ENCODE data around the gene SCAF4.
"Not testable (repeated sequence)": the region's sequence is repeated elsewhere in the genome, so short reads cannot be mapped to it uniquely, and the experiment has no call there.

SCAF4 gene

DNA sequence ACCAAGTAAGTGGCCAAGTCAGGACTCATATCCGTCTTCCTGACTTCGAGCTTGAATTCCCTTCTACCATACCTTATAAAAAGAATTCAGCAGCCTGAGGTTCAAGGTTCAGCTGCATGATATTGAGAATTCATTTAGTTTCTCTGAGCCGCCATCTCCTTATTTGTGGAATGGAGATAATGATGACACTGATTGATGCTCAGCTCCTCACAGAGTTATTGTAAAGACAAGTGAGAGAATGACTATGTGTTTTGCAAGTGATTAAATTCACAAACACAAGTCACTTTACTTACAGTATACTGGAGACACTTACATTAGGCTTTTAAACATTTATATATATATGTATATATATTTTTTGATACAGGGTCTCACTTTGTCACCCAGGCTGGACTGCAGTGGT, 39.8 kb upstream of the SCAF4 start:
- peak overlapping the region; percentile 97 for H3K27ac ChIP-seq (ENCODE audit: low read depth, low read length)
- no peak overlapping the region for H3K4me3 ChIP-seq (ENCODE audit: insufficient read depth, low read length, poor library complexity, severe bottlenecking)
- H4K20me1 ChIP-seq (ENCODE audit: low read depth, low read length): no peaks in the 10 kb centered on the region
- H3K36me3 ChIP-seq (ENCODE audit: low read length): no peaks in the 10 kb centered on the region
- no peaks in the 10 kb centered on the region for H3K9me3 ChIP-seq (ENCODE audit: insufficient read depth, low read length)
- H3K9me2 ChIP-seq (replicated peaks; ENCODE audit: insufficient read depth, low read length): no peaks in the 10 kb centered on the region
- peak overlapping the region; percentile 39 for H3K9ac ChIP-seq (ENCODE audit: low read length)
- peaks cover 34% of the 10 kb centered on the region for H3F3A ChIP-seq (ENCODE audit: insufficient read depth)
- H2AFZ ChIP-seq (ENCODE audit: low read depth, low read length, severe bottlenecking): peak overlapping the region; percentile 66
- no peaks in the 10 kb centered on the region for H3K27me3 ChIP-seq (ENCODE audit: low read length)
- TF ChIP-seq, protein P1, sequence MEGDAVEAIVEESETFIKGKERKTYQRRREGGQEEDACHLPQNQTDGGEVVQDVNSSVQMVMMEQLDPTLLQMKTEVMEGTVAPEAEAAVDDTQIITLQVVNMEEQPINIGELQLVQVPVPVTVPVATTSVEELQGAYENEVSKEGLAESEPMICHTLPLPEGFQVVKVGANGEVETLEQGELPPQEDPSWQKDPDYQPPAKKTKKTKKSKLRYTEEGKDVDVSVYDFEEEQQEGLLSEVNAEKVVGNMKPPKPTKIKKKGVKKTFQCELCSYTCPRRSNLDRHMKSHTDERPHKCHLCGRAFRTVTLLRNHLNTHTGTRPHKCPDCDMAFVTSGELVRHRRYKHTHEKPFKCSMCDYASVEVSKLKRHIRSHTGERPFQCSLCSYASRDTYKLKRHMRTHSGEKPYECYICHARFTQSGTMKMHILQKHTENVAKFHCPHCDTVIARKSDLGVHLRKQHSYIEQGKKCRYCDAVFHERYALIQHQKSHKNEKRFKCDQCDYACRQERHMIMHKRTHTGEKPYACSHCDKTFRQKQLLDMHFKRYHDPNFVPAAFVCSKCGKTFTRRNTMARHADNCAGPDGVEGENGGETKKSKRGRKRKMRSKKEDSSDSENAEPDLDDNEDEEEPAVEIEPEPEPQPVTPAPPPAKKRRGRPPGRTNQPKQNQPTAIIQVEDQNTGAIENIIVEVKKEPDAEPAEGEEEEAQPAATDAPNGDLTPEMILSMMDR (IDR thresholded peaks at IDR 0.05; ENCODE audit: insufficient read depth, low read length, poor library complexity, severe bottlenecking): no peak
- TF ChIP-seq EZH2phosphoT487 (conservative IDR thresholded peaks at IDR 0.05; ENCODE audit: low read length): no peak
- H3K79me2 ChIP-seq (ENCODE audit: insufficient read depth, low read length): no peaks in the 10 kb centered on the region
- H3K4me2 ChIP-seq (ENCODE audit: low read depth, low read length, poor library complexity, severe bottlenecking): peak overlapping the region; percentile 67

DNA sequence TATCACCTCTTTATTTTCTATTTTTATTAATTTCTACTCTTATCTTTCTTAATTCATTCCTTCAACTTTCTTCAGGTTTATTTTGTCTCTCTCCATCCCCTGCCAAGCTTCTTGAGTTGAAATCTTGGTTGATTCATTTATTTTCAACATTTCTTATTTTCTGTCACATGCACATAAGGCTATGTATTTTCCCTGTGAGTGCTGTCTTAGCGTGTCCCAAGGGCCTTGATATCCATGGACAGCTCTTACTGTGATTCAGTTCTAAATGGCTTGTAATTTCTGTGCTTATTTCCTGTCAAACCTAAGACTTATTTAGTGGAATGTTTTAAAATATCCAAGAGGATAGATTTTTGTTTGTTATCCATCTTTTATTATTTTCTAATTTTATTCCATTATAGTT, 36.8 kb upstream of the SCAF4 start:
- no peak overlapping the region for H3K4me2 ChIP-seq (ENCODE audit: low read depth, low read length, poor library complexity, severe bottlenecking)
- H3K9me3 ChIP-seq (ENCODE audit: insufficient read depth, low read length): no peaks in the 10 kb centered on the region
- TF ChIP-seq, protein P1 (IDR thresholded peaks at IDR 0.05; ENCODE audit: insufficient read depth, low read length, poor library complexity, severe bottlenecking): no peak
- H2AFZ ChIP-seq (ENCODE audit: low read depth, low read length, severe bottlenecking): no peak overlapping the region
- no peaks in the 10 kb centered on the region for H3K27me3 ChIP-seq (ENCODE audit: low read length)
- H3K9me2 ChIP-seq (replicated peaks; ENCODE audit: insufficient read depth, low read length): no peaks in the 10 kb centered on the region
- no peaks in the 10 kb centered on the region for H4K20me1 ChIP-seq (ENCODE audit: low read depth, low read length)
- peak overlapping the region; percentile 47 for H3K27ac ChIP-seq (ENCODE audit: low read depth, low read length)
- peaks cover 31% of the 10 kb centered on the region for H3F3A ChIP-seq (ENCODE audit: insufficient read depth)
- H3K79me2 ChIP-seq (ENCODE audit: insufficient read depth, low read length): no peaks in the 10 kb centered on the region
- H3K36me3 ChIP-seq (ENCODE audit: low read length): no peaks in the 10 kb centered on the region
- H3K9ac ChIP-seq (ENCODE audit: low read length): no peak overlapping the region
- H3K4me3 ChIP-seq (ENCODE audit: insufficient read depth, low read length, poor library complexity, severe bottlenecking): no peak overlapping the region

DNA sequence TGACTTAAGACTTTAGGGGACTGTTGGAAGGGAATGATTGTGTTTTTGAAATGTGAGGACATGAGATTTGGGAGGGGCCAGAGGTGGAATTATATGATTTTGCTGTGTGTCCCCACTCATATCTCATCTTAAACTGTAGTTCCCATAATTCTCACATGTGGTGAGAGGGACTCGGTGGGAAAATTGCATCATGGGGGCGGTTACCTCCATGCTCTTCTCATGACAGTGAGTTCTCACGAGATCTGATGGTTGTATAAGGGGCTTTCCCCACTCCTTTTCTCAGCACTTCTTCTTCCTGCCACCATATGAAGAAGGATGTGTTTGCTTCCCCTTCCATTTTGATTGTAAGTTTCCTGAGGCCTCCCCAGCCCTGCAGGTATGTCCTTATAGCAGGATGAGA, 35.0 kb upstream of the SCAF4 start:
- TF ChIP-seq, protein P1 (IDR thresholded peaks at IDR 0.05; ENCODE audit: insufficient read depth, low read length, poor library complexity, severe bottlenecking): no peak
- TF ChIP-seq EZH2phosphoT487 (conservative IDR thresholded peaks at IDR 0.05; ENCODE audit: low read length): no peak
- H3K79me2 ChIP-seq (ENCODE audit: insufficient read depth, low read length): no peaks in the 10 kb centered on the region

DNA sequence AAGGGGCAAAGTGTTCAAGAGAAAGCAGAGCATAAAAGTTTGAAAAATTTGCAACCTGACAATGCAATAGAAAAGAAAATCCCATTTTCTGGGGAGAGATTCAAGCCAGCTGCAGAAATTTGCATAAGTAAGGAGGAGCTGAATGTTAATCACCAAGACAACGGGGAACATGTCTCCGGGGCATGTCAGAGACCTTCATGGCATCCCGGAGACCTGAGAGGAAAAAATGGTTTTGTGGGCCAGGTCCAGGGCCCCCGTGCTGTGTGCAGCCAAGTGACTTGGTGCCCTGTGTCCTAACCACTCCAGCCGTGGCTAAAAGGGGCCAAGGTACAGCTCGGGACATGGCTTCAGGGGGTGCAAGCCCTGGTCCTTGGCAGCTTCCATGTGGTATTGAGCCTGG, 33.9 kb upstream of the SCAF4 start:
- H2AFZ ChIP-seq (ENCODE audit: low read depth, low read length, severe bottlenecking): not testable (repeated sequence)

More for the DNA sequence above, 35.0 kb upstream of the SCAF4 start:
- Histone ChIP-seq H3K4me3 (ENCODE audit: insufficient read depth, low read length, poor library complexity, severe bottlenecking) (no peak overlapping the region), H3K27ac (ENCODE audit: low read depth, low read length) (no peak overlapping the region), H3K9me2 (replicated peaks; ENCODE audit: insufficient read depth, low read length) (no peaks in the 10 kb centered on the region), H3K27me3 (ENCODE audit: low read length) (no peaks in the 10 kb centered on the region), H3F3A (ENCODE audit: insufficient read depth) (peaks cover 13% of the 10 kb centered on the region), H2AFZ (ENCODE audit: low read depth, low read length, severe bottlenecking) (peak overlapping the region; percentile 27), H3K4me2 (ENCODE audit: low read depth, low read length, poor library complexity, severe bottlenecking) (no peak overlapping the region), H3K36me3 (ENCODE audit: low read length) (no peaks in the 10 kb centered on the region), H3K9me3 (ENCODE audit: insufficient read depth, low read length) (no peaks in the 10 kb centered on the region), H3K9ac (ENCODE audit: low read length) (no peak overlapping the region), H4K20me1 (ENCODE audit: low read depth, low read length) (no peaks in the 10 kb centered on the region)

More for the DNA sequence above, 33.9 kb upstream of the SCAF4 start:
- not testable (repeated sequence) for H3K27ac ChIP-seq (ENCODE audit: low read depth, low read length); H3K4me2 ChIP-seq (ENCODE audit: low read depth, low read length, poor library complexity, severe bottlenecking); H3K36me3 ChIP-seq (ENCODE audit: low read length); H4K20me1 ChIP-seq (ENCODE audit: low read depth, low read length); H3K27me3 ChIP-seq (ENCODE audit: low read length); H3F3A ChIP-seq (ENCODE audit: insufficient read depth); H3K9ac ChIP-seq (ENCODE audit: low read length); H3K79me2 ChIP-seq (ENCODE audit: insufficient read depth, low read length); H3K9me3 ChIP-seq (ENCODE audit: insufficient read depth, low read length); H3K4me3 ChIP-seq (ENCODE audit: insufficient read depth, low read length, poor library complexity, severe bottlenecking); H3K9me2 ChIP-seq (replicated peaks; ENCODE audit: insufficient read depth, low read length)

Measured in SU-DHL-6 (cell line).